GM23338 (cell line): ENCODE data around the gene NNAT. TPM values are rescaled to one million over a fixed set of nuclear protein-coding genes. Genes with fewer than 3 reads are reported as not detected.

Experiments used
- ATAC-seq: fragments of 200-7000 bp; cut with Tn5 transposase; 3 replicates; pipeline ENCODE4 v1.9.1; 2020
- DNase-seq: peaks from one replicate; pipeline ENCODE4 v3.0.0-alpha.2; 2015; ENCODE audit warnings: low spot score
- H2AFZ ChIP-seq: fragments of 200-600 bp; sonication (generic); 2 replicates; pipeline ENCODE4 v1.8.0; 2016; ENCODE audit warnings: antibody characterized with exemption, mild to moderate bottlenecking, moderate library complexity
- H3F3A ChIP-seq: fragments of 200-600 bp; sonication (generic); replicated peaks from 2 replicates; pipeline ENCODE4 v1.8.0; 2017; ENCODE audit warnings: antibody characterized with exemption, mixed run types, low read depth
- H3K27ac ChIP-seq: fragments of 200-600 bp; sonication (generic); 2 replicates; pipeline ENCODE4 v1.6.1; 2016; ENCODE audit warnings: low read depth
- H3K27me3 ChIP-seq: fragments of 200-600 bp; sonication (generic); 2 replicates; pipeline ENCODE4 v1.8.0; 2016; ENCODE audit warnings: mild to moderate bottlenecking, mixed run types, moderate library complexity; ENCODE audit not compliant: insufficient read depth
- H3K36me3 ChIP-seq: fragments of 200-600 bp; sonication (generic); 2 replicates; pipeline ENCODE4 v1.8.0; 2016; ENCODE audit warnings: mild to moderate bottlenecking; ENCODE audit not compliant: insufficient read depth
- H3K4me1 ChIP-seq: fragments of 200-600 bp; sonication (generic); 2 replicates; pipeline ENCODE4 v1.8.0; 2016; ENCODE audit warnings: mild to moderate bottlenecking, moderate library complexity; ENCODE audit not compliant: insufficient read depth
- H3K4me2 ChIP-seq: fragments of 200-600 bp; sonication (generic); 2 replicates; pipeline ENCODE4 v1.7.1; 2017; ENCODE audit warnings: mixed run types
- H3K4me3 ChIP-seq: fragments of 200-600 bp; sonication (generic); 2 replicates; pipeline ENCODE4 v1.6.1; 2016; ENCODE audit warnings: mixed run types
- H3K79me2 ChIP-seq: fragments of 200-600 bp; sonication (generic); replicated peaks from 2 replicates; pipeline ENCODE4 v1.8.0; 2017; ENCODE audit warnings: mild to moderate bottlenecking; ENCODE audit not compliant: insufficient read depth
- H3K9me2 ChIP-seq: fragments of 200-600 bp; sonication (generic); 2 replicates; pipeline ENCODE4 v1.8.0; 2017; ENCODE audit not compliant: insufficient read depth
- H4K20me1 ChIP-seq: fragments of 200-600 bp; sonication (generic); replicated peaks from 2 replicates; pipeline ENCODE4 v1.8.0; 2017; ENCODE audit warnings: mild to moderate bottlenecking; ENCODE audit not compliant: insufficient read depth
- H3K27ac Mint-ChIP-seq: 2 replicates; pipeline ENCODE4 v1.8.0; 2020; ENCODE audit warnings: inconsistent platforms, mild to moderate bottlenecking, moderate library complexity, mixed read lengths
- H3K27me3 Mint-ChIP-seq: 3 replicates; pipeline ENCODE4 v1.8.0; 2022; ENCODE audit warnings: low read depth, mild to moderate bottlenecking, moderate library complexity, mixed read lengths, inconsistent platforms; ENCODE audit not compliant: insufficient read depth, poor library complexity
- H3K36me3 Mint-ChIP-seq: 3 replicates; pipeline ENCODE4 v1.8.0; 2021; ENCODE audit warnings: low read depth, mild to moderate bottlenecking, inconsistent platforms, moderate library complexity, mixed read lengths
- H3K4me1 Mint-ChIP-seq: 3 replicates; pipeline ENCODE4 v1.8.0; 2020; ENCODE audit warnings: mild to moderate bottlenecking, inconsistent platforms, mixed read lengths
- H3K4me3 Mint-ChIP-seq: 3 replicates; pipeline ENCODE4 v1.8.0; 2021; ENCODE audit warnings: moderate library complexity, mild to moderate bottlenecking, inconsistent platforms, mixed read lengths
- H3K9me3 Mint-ChIP-seq: 3 replicates; pipeline ENCODE4 v1.8.0; 2020; ENCODE audit warnings: moderate library complexity, mild to moderate bottlenecking, inconsistent platforms, mixed read lengths
- CREB1 ChIP-seq: fragments of 250-450 bp; sonication (Bioruptor Pico); IDR thresholded peaks from 2 replicates; pipeline ENCODE4 v1.5.0; 2020; ENCODE audit warnings: low read depth, mild to moderate bottlenecking, moderate library complexity
- CTCF ChIP-seq, 2 experiments: fragments of 200-600 bp in 1 of 2; sonication (generic) in 1 of 2; conservative IDR thresholded peaks; 2 replicates each; pipeline versions ENCODE4 v1.5.1 to v1.6.1; 2016 to 2017; ENCODE audit warnings: antibody characterized with exemption in 2 of 2, low read depth in 2 of 2, mild to moderate bottlenecking in 2 of 2, moderate library complexity in 1 of 2
- ETS1 ChIP-seq: IDR thresholded peaks from 2 replicates; pipeline ENCODE4 v1.6.1; 2016; ENCODE audit warnings: antibody characterized with exemption
- EZH2 ChIP-seq: fragments of 200-600 bp; sonication (generic); IDR thresholded peaks from one replicate; pipeline ENCODE4 v1.8.0; 2017; ENCODE audit warnings: antibody characterized with exemption, mild to moderate bottlenecking, low read depth; ENCODE audit not compliant: unreplicated experiment
- JUNB ChIP-seq: IDR thresholded peaks from one replicate; pipeline ENCODE4 v1.6.1; 2016; ENCODE audit warnings: antibody characterized with exemption; ENCODE audit not compliant: unreplicated experiment
- NANOG ChIP-seq: IDR thresholded peaks from 2 replicates; pipeline ENCODE4 v1.6.1; 2016; ENCODE audit warnings: antibody characterized with exemption, borderline replicate concordance
- POLR2AphosphoS5 ChIP-seq: IDR thresholded peaks from 2 replicates; pipeline ENCODE4 v1.6.1; 2016; ENCODE audit warnings: antibody characterized with exemption, low read depth
- STAT1 ChIP-seq: IDR thresholded peaks from one replicate; pipeline ENCODE4 v1.6.1; 2016; ENCODE audit warnings: antibody characterized with exemption; ENCODE audit not compliant: unreplicated experiment
- ZNF462 ChIP-seq: fragments of 250-450 bp; sonication (Bioruptor Pico); IDR thresholded peaks from 2 replicates; pipeline ENCODE4 v1.5.0; 2020; ENCODE audit warnings: mild to moderate bottlenecking, moderate library complexity
- polyA plus RNA-seq: library from polyadenylated mRNA; unstranded; fragments of >200 nt; fragmentation: Nextera tagmentation; extraction: Ambion mirVana; gene quantifications from 2 replicates; pipeline ENCODE4 v1.2.1, GENCODE V29; 2016
- total RNA-seq: library from RNA; depleted of rRNA; stranded (reverse); fragments of >200 nt; shearing (Covaris generic); gene quantifications from 2 replicates; pipeline ENCODE4 v1.2.3, GENCODE V29; 2014

The NNAT gene
- total and polyA plus RNA-seq, 2 experiments from 2014 or later, result 4.3 to 4.9 TPM

- Mint-ChIP-seq H3K4me3 (no peak overlapping the region), H3K27ac (peak overlapping the region; percentile 83; the same call in 1 of the 2 replicates), H3K27me3 (peaks cover 4% of the 10 kb centered on the region), H3K36me3 (no peaks in the 10 kb centered on the region), H3K9me3 (no peaks in the 10 kb centered on the region), H3K4me1 (peaks cover 13% of the 10 kb centered on the region; the same call in 2 of the 3 replicates)
- no peaks in the 10 kb centered on the region for H3F3A ChIP-seq
- H3K79me2 ChIP-seq, result no peaks in the 10 kb centered on the region
- no peaks in the 10 kb centered on the region for H3K27me3 ChIP-seq
- no peaks in the 10 kb centered on the region for H4K20me1 ChIP-seq
- peak; percentile 86 to 91 for TF ChIP-seq CTCF (conservative IDR thresholded peaks at IDR 0.05; ENCODE audit: low read depth in 2 of 2)
- TF ChIP-seq POLR2AphosphoS5, result no peak
- no peak for TF ChIP-seq JUNB
- H3K36me3 ChIP-seq, result no peaks in the 10 kb centered on the region
- H3K4me3 ChIP-seq, result no peak overlapping the region
- no peaks in the 10 kb centered on the region for H3K9me2 ChIP-seq
- DNase-seq, result peak; percentile 88
- ATAC-seq, result peak; percentile 92
- no peak overlapping the region for H3K27ac ChIP-seq
- H3K4me2 ChIP-seq, result no peak overlapping the region
- H2AFZ ChIP-seq, result no peak overlapping the region
- peaks cover 12% of the 10 kb centered on the region for H3K4me1 ChIP-seq
Observed at GRCh38 chr20:37534401-37535157, 13.5 kb downstream of the NNAT start.

GRCh38 chr20:37535443-37536132 is 14.5 kb downstream of the NNAT start:
- Mint-ChIP-seq H3K9me3 (no peaks in the 10 kb centered on the region), H3K27me3 (peaks cover 4% of the 10 kb centered on the region), H3K4me3 (no peak overlapping the region), H3K36me3 (no peaks in the 10 kb centered on the region), H3K27ac (no peak overlapping the region), H3K4me1 (peaks cover 16% of the 10 kb centered on the region; the same call in 2 of the 3 replicates)
- no peak overlapping the region for H2AFZ ChIP-seq
- H4K20me1 ChIP-seq, result no peaks in the 10 kb centered on the region
- no peaks in the 10 kb centered on the region for H3K79me2 ChIP-seq
- no peaks in the 10 kb centered on the region for H3K27me3 ChIP-seq
- ATAC-seq (no peak), DNase-seq (no peak)
- peaks cover 12% of the 10 kb centered on the region for H3K4me1 ChIP-seq
- no peak overlapping the region for H3K27ac ChIP-seq
- no peaks in the 10 kb centered on the region for H3K9me2 ChIP-seq
- no peak overlapping the region for H3K4me3 ChIP-seq
- no peaks in the 10 kb centered on the region for H3K36me3 ChIP-seq
- H3K4me2 ChIP-seq, result no peak overlapping the region
- no peaks in the 10 kb centered on the region for H3F3A ChIP-seq
- TF ChIP-seq JUNB (no peak), EZH2 (no peak), ETS1 (no peak), NANOG (no peak), POLR2AphosphoS5 (no peak), CREB1 (CRISPR knock-in tag) (no peak), ZNF462 (no peak), STAT1 (no peak)
